ENCODE results near the gene MAD2L1BP. TPM values are rescaled to one million over a fixed set of nuclear protein-coding genes. Genes with fewer than 3 reads are reported as not detected.
"Not testable (repeated sequence)": the region's sequence is repeated elsewhere in the genome, so short reads cannot be mapped to it uniquely, and the experiment has no call there.

The MAD2L1BP gene
- polyA plus RNA-seq, 1 donor, result 29.5 TPM

DNA sequence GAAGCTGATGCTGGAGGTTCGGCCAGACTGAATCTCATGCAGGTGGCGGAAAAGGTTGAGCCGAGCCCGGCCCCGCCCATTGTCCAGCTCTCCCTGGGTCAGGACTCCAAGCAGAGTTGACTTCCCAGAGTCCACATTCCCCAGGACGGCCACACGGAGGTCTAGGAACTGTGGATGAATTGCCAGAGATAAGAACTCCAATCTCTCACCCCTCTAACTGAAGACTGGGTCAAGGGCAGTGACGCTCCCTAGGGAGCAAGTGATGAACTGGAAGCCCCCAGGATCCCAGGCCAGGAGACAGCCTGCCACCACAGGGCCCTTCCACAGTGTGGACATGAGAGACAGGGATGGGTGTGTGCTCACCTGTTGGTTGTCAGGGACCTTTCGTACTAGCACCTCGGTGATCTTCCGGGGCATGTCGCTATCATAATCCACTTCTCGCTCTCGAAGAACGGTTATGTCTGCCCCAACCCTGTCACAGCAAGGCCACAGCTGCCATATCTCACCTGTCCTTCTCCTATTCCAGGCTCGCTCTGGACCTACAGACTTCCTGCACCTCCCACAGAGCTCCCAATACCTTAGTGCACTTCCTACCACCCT is 10.1 kb upstream of the MAD2L1BP start:
- WGBS (ENCODE audit: insufficient coverage, low lambda C conversion rate), result 90% methylated on average over 2 of the region's 16 CpGs
- Histone ChIP-seq H3K27ac (ENCODE audit: low read length) (no peak overlapping the region), H3K9me3 (ENCODE audit: control insufficient read depth, low read depth, low read length) (no peaks in the 10 kb centered on the region), H3K27me3 (ENCODE audit: control insufficient read depth, insufficient read depth, low read length) (no peaks in the 10 kb centered on the region), H3K4me3 (ENCODE audit: low read length) (no peak overlapping the region), H3K36me3 (ENCODE audit: control insufficient read depth, insufficient read depth, low read length) (peaks cover 57% of the 10 kb centered on the region), H3K4me1 (ENCODE audit: control insufficient read depth, insufficient read depth, low read length) (peaks cover 16% of the 10 kb centered on the region)
- no peak for DNase-seq

DNA sequence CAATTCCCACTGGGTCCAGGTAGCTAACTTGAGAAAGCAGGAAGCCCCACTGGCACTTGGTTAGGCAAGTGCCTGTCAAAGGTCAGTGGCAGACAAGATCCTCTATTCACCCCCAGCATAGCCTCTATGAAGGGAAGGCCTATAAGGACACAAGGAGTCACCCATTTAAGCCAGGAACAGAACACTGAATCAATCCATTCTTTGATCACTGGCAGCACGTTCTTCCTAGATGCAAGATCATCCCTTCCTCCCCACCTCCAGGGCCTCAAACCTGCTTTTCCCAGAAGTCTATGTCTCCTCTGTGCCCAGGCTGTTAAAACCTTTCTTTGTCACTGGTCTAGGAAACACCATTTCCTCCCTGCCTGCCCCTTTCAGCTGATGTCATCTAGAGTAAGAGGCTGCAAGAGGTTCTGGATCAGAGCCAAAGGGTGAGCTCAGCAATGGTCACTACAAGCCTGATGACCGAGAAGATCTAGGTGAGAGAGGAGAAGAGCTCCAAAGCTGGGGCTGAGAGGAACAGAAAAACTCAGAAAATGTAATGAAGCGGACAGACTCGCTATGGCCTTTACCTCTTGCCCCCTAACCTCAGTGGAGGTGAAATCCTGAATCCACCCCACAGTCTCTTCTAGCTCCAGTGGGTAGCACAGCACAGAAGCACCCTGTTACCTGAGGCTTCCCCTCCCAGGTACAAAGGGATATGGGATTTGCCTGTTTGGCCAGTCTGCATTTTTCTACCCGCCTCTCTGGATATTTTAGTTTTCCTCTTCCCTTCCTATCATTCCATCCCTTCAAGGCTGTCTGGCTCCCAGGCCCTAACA is 8.4 kb upstream of the MAD2L1BP start:
- peak; percentile 75 to 83 for DNase-seq
- no peaks in the 10 kb centered on the region for H3K27me3 ChIP-seq (ENCODE audit: control insufficient read depth, insufficient read depth, low read length)
- 100% methylated on average over 1 of the region's 5 CpGs for WGBS (ENCODE audit: insufficient coverage, low lambda C conversion rate)
- no peaks in the 10 kb centered on the region for H3K9me3 ChIP-seq (ENCODE audit: control insufficient read depth, low read depth, low read length)
- H3K36me3 ChIP-seq (ENCODE audit: control insufficient read depth, insufficient read depth, low read length), result peaks cover 40% of the 10 kb centered on the region
- peaks cover 16% of the 10 kb centered on the region for H3K4me1 ChIP-seq (ENCODE audit: control insufficient read depth, insufficient read depth, low read length)
- no peak overlapping the region for H3K4me3 ChIP-seq (ENCODE audit: low read length)
- peak overlapping the region; percentile 61 for H3K27ac ChIP-seq (ENCODE audit: low read length)

GRCh38 chr6:43628393-43629103 is 7.1 kb upstream of the MAD2L1BP start:
- Histone ChIP-seq H3K27me3 (ENCODE audit: control insufficient read depth, insufficient read depth, low read length) (no peaks in the 10 kb centered on the region), H3K4me3 (ENCODE audit: low read length) (peak overlapping the region; percentile 97), H3K4me1 (ENCODE audit: control insufficient read depth, insufficient read depth, low read length) (peaks cover 16% of the 10 kb centered on the region), H3K27ac (ENCODE audit: low read length) (peak overlapping the region; percentile 84), H3K9me3 (ENCODE audit: control insufficient read depth, low read depth, low read length) (no peaks in the 10 kb centered on the region), H3K36me3 (ENCODE audit: control insufficient read depth, insufficient read depth, low read length) (peaks cover 28% of the 10 kb centered on the region)
- DNase-seq, result peak; percentile 39 to 79
- no CpG with 5 or more reads among the region's 25 CpGs for WGBS (ENCODE audit: insufficient coverage, low lambda C conversion rate)

GRCh38 chr6:43629104-43629504 is 6.5 kb upstream of the MAD2L1BP start, which contains the start of gene GTPBP2:
Gene GTPBP2 (minus strand): TSS chr6:43629264. CDS start chr6:43629162, 102 bp downstream.
- H3K4me1 ChIP-seq (ENCODE audit: control insufficient read depth, insufficient read depth, low read length), result peaks cover 16% of the 10 kb centered on the region
- peak; percentile 99 to 100 for DNase-seq
- no CpG with 5 or more reads among the region's 46 CpGs for WGBS (ENCODE audit: insufficient coverage, low lambda C conversion rate)
- peak within 1 kb of the TSS; percentile 95 for H3K27ac ChIP-seq (ENCODE audit: low read length)
- no peaks in the 10 kb centered on the region for H3K9me3 ChIP-seq (ENCODE audit: control insufficient read depth, low read depth, low read length)
- no peaks in the 10 kb centered on the region for H3K27me3 ChIP-seq (ENCODE audit: control insufficient read depth, insufficient read depth, low read length)
- H3K4me3 ChIP-seq (ENCODE audit: low read length), result peak within 1 kb of the TSS; percentile 97
- H3K36me3 ChIP-seq (ENCODE audit: control insufficient read depth, insufficient read depth, low read length), result peaks cover 23% of the 10 kb centered on the region

- no CpG with 5 or more reads among the region's 41 CpGs for WGBS (ENCODE audit: insufficient coverage, low lambda C conversion rate)
- Histone ChIP-seq H3K9me3 (ENCODE audit: control insufficient read depth, low read depth, low read length) (no peaks in the 10 kb centered on the region), H3K27ac (ENCODE audit: low read length) (peak overlapping the region; percentile 95), H3K36me3 (ENCODE audit: control insufficient read depth, insufficient read depth, low read length) (peaks cover 17% of the 10 kb centered on the region), H3K4me1 (ENCODE audit: control insufficient read depth, insufficient read depth, low read length) (peaks cover 16% of the 10 kb centered on the region), H3K4me3 (ENCODE audit: low read length) (peak overlapping the region; percentile 82), H3K27me3 (ENCODE audit: control insufficient read depth, insufficient read depth, low read length) (no peaks in the 10 kb centered on the region)
- DNase-seq, result peak; percentile 96
Measured at GRCh38 chr6:43629505-43630300, 5.9 kb upstream of the MAD2L1BP start.

DNA sequence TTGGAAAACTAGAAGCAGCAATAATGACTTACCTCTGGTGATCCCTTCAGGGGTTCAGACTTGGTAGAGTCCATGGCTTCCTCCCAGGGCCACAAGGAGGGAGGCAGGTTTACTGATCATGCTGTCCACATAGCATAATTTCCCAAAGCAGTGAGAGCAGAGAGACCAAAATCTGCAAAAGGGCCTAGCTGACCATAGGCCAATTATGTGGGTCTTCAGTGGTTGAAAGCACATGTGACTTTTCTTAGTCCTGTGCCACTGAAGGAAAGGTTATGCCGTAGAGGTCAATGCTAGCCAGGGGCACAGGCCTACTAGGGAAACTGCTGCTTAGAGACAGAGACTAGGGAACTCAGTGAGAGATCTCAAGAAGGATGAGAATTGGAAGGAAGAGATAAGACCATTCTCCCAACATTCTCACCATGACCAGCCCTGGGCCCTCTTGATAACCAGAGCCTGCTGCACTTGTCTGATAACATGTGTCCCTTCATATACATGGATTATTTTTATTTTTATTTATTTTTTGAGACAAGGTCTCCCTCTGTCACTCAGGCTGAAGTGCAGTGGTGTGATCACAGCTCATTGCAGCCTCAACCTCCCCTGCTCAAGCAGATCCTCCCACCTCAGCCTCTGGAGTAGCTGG is 4.5 kb upstream of the MAD2L1BP start:
- no peak for DNase-seq
- Histone ChIP-seq H3K4me3 (ENCODE audit: low read length) (no peak overlapping the region), H3K4me1 (ENCODE audit: control insufficient read depth, insufficient read depth, low read length) (peaks cover 20% of the 10 kb centered on the region), H3K27me3 (ENCODE audit: control insufficient read depth, insufficient read depth, low read length) (no peaks in the 10 kb centered on the region), H3K9me3 (ENCODE audit: control insufficient read depth, low read depth, low read length) (no peaks in the 10 kb centered on the region), H3K36me3 (ENCODE audit: control insufficient read depth, insufficient read depth, low read length) (peaks cover 3% of the 10 kb centered on the region), H3K27ac (ENCODE audit: low read length) (no peak overlapping the region)
- no CpG with 5 or more reads among the region's 1 CpG for WGBS (ENCODE audit: insufficient coverage, low lambda C conversion rate)

DNA sequence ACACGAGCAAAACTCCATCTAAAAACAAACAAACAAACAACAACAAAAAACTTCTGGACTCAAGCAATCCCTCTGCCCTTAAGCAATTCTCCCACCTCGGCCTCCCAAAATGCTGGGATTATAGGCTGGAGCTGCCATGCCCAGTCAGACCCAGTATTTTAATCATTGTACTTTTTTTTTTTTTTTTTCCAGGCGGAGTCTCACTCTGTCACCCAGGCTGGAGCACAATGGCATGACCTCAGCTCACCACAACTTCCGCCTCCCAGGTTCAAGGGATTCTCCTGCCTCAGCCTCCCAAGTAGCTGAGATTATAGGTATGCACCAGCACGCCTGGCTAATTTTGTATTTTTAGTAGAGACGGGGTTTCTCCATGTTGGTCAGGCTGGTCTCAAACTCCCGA is 2.6 kb upstream of the MAD2L1BP start:
- not testable (repeated sequence) for DNase-seq; H3K36me3 ChIP-seq (ENCODE audit: control insufficient read depth, insufficient read depth, low read length); H3K9me3 ChIP-seq (ENCODE audit: control insufficient read depth, low read depth, low read length); H3K27me3 ChIP-seq (ENCODE audit: control insufficient read depth, insufficient read depth, low read length); H3K27ac ChIP-seq (ENCODE audit: low read length); H3K4me3 ChIP-seq (ENCODE audit: low read length)
- WGBS (ENCODE audit: insufficient coverage, low lambda C conversion rate), result no CpG with 5 or more reads among the region's 7 CpGs
- H3K4me1 ChIP-seq (ENCODE audit: control insufficient read depth, insufficient read depth, low read length), result peaks cover 14% of the 10 kb centered on the region

GRCh38 chr6:43634702-43635303 is 837 bp upstream of the MAD2L1BP start:
- H3K4me3 ChIP-seq (ENCODE audit: low read length), result no peak overlapping the region
- peaks cover 15% of the 10 kb centered on the region for H3K36me3 ChIP-seq (ENCODE audit: control insufficient read depth, insufficient read depth, low read length)
- peaks cover 12% of the 10 kb centered on the region for H3K4me1 ChIP-seq (ENCODE audit: control insufficient read depth, insufficient read depth, low read length)
- 100% methylated on average over 3 of the region's 9 CpGs for WGBS (ENCODE audit: insufficient coverage, low lambda C conversion rate)
- no peaks in the 10 kb centered on the region for H3K27me3 ChIP-seq (ENCODE audit: control insufficient read depth, insufficient read depth, low read length)
- H3K9me3 ChIP-seq (ENCODE audit: control insufficient read depth, low read depth, low read length), result no peaks in the 10 kb centered on the region
- DNase-seq, result no peak
- H3K27ac ChIP-seq (ENCODE audit: low read length), result no peak overlapping the region

DNA sequence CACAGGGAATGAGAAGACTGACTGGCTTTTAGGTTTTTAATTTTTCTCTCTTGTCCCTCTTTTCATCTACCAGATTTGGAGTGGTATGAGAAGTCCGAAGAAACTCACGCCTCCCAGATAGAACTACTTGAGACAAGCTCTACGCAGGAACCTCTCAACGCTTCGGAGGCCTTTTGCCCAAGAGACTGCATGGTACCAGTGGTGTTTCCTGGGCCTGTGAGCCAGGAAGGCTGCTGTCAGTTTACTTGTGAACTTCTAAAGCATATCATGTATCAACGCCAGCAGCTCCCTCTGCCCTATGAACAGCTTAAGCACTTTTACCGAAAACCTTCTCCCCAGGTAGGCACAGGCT is 644 bp downstream of the MAD2L1BP start:
- peaks cover 9% of the 10 kb centered on the region for H3K4me1 ChIP-seq (ENCODE audit: control insufficient read depth, insufficient read depth, low read length)
- peak overlapping the region; percentile 62 for H3K4me3 ChIP-seq (ENCODE audit: low read length)
- no peak for DNase-seq
- no peaks in the 10 kb centered on the region for H3K27me3 ChIP-seq (ENCODE audit: control insufficient read depth, insufficient read depth, low read length)
- peak overlapping the region; percentile 58 for H3K27ac ChIP-seq (ENCODE audit: low read length)
- H3K9me3 ChIP-seq (ENCODE audit: control insufficient read depth, low read depth, low read length), result no peaks in the 10 kb centered on the region
- WGBS (ENCODE audit: insufficient coverage, low lambda C conversion rate), result 29% methylated on average over 1 of the region's 7 CpGs
- H3K36me3 ChIP-seq (ENCODE audit: control insufficient read depth, insufficient read depth, low read length), result peaks cover 30% of the 10 kb centered on the region

Data from large intestine (tissue), 3 donors.